Breast epithelium (tissue), 3 donors: ENCODE data around the gene NNT.

Experiments
- CTCF ChIP-seq, 3 donors: fragments of 450-650 bp; IDR thresholded peaks; one replicate each; pipeline ENCODE4 v1.5.1; 2016 to 2017; ENCODE audit warnings: antibody characterized with exemption in 3 of 3, mild to moderate bottlenecking in 3 of 3, moderate library complexity in 3 of 3
- POLR2A ChIP-seq: fragments of 450-650 bp; IDR thresholded peaks from one replicate; pipeline ENCODE4 v1.6.1; 2016; ENCODE audit warnings: antibody characterized with exemption, mild to moderate bottlenecking, moderate library complexity
- POLR2AphosphoS5 ChIP-seq, 3 donors: sonication (generic); formaldehyde crosslinking; IDR thresholded peaks; one replicate each; pipeline ENCODE4 v1.6.1; 2017; ENCODE audit warnings: antibody characterized with exemption in 3 of 3

- no peak for TF ChIP-seq POLR2AphosphoS5 (IDR thresholded peaks at IDR 0.05)
- no peak for TF ChIP-seq CTCF (IDR thresholded peaks at IDR 0.05)
- TF ChIP-seq POLR2A: no peak
Measured at GRCh38 chr5:43676083-43676840, 73.3 kb downstream of the NNT start.
